RKO (cell line): ENCODE data around the gene GPR173.

Experiments used
- DNase-seq: peaks from one replicate; pipeline ENCODE4 v3.0.0-alpha.2; 2016; ENCODE audit warnings: low spot score

The GPR173 gene

GRCh38 chrX:53048169-53049126 lies at the start of gene GPR173:
TSS of gene GPR173 (plus strand) at chrX:53048789. CDS start at chrX:53076622, 27,833 bp downstream.
- DNase-seq = no peak

- DNase-seq = no peak
Measured at GRCh38 chrX:53000447-53001135, 48.0 kb upstream of the GPR173 start.

- no peak for DNase-seq
Measured at GRCh38 chrX:53001958-53002357, 46.6 kb upstream of the GPR173 start.

GRCh38 chrX:53003111-53003510 lies 45.5 kb upstream of the GPR173 start:
- DNase-seq = no peak

GRCh38 chrX:53004038-53004437 lies 44.6 kb upstream of the GPR173 start:
- DNase-seq = no peak

GRCh38 chrX:53004811-53005210 lies 43.8 kb upstream of the GPR173 start:
- no peak for DNase-seq

GRCh38 chrX:53005327-53005726 lies 43.3 kb upstream of the GPR173 start:
- DNase-seq = no peak

- DNase-seq = no peak
Measured at GRCh38 chrX:53009032-53009431, 39.6 kb upstream of the GPR173 start.

- DNase-seq = no peak
Measured at GRCh38 chrX:53013291-53013690, 35.3 kb upstream of the GPR173 start.

- DNase-seq = no peak
Measured at GRCh38 chrX:53018627-53019026, 30.0 kb upstream of the GPR173 start.

GRCh38 chrX:53022381-53022780 lies 26.2 kb upstream of the GPR173 start:
- no peak for DNase-seq

GRCh38 chrX:53028678-53029077 lies 19.9 kb upstream of the GPR173 start:
- no peak for DNase-seq

- no peak for DNase-seq
Measured at GRCh38 chrX:53031380-53031779, 17.2 kb upstream of the GPR173 start.

- DNase-seq = no peak
Measured at GRCh38 chrX:53036149-53036548, 12.4 kb upstream of the GPR173 start.

- no peak for DNase-seq
Measured at GRCh38 chrX:53039236-53039635, 9.4 kb upstream of the GPR173 start.

- no peak for DNase-seq
Measured at GRCh38 chrX:53044995-53045394, 3.6 kb upstream of the GPR173 start.

- no peak for DNase-seq
Measured at GRCh38 chrX:53047228-53047627, 1.4 kb upstream of the GPR173 start.

GRCh38 chrX:53049127-53049517 lies 533 bp downstream of the GPR173 start:
- no peak for DNase-seq

- DNase-seq = no peak
Measured at GRCh38 chrX:53050841-53051240, 2.3 kb downstream of the GPR173 start.

GRCh38 chrX:53055244-53055849 lies 6.8 kb downstream of the GPR173 start:
- DNase-seq = no peak

GRCh38 chrX:53056292-53056691 lies 7.7 kb downstream of the GPR173 start:
- DNase-seq = peak; percentile 15

- no peak for DNase-seq
Measured at GRCh38 chrX:53065104-53065503, 16.5 kb downstream of the GPR173 start.

GRCh38 chrX:53071064-53071463 lies 22.5 kb downstream of the GPR173 start:
- no peak for DNase-seq
